ENCODE results near the gene TGFA.
"Not testable (repeated sequence)": the region's sequence is repeated elsewhere in the genome, so short reads cannot be mapped to it uniquely, and the experiment has no call there.

TGFA gene

DNA sequence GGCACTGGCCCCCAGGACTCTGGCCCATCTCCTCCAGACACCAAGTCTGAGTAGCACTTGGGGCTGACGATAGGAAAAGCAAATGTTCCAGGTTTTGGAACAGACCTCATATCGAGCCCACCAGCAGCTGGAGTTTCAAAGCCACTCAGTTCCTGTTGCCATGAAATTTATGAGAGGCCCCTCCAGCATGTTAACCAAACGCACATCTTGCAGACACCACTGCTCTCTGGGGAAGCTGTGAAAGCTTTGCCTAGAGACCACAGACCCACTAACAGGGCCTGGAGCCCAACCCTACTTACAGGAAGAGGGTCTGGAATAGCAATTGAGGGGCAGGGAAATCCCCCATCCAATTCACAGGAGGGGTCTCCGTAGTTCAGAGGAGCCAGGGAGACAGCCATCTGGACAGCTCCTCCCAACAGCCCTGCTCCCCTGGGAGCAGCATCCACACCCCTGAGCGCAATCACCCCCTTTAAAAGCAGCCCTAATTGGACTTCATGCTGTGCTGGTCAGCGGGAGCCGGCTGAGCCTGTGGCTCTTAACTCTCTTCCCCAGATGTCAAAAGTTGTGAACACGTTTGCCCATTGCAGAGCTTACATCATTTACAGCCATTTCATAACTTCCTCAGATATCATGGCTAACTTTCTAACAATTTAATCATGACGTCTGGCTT, 81.3 kb downstream of the TGFA start:
- no peak overlapping the region for H3K4me3 ChIP-seq (ENCODE audit: low read depth, low read length)
- TF ChIP-seq, protein P1, sequence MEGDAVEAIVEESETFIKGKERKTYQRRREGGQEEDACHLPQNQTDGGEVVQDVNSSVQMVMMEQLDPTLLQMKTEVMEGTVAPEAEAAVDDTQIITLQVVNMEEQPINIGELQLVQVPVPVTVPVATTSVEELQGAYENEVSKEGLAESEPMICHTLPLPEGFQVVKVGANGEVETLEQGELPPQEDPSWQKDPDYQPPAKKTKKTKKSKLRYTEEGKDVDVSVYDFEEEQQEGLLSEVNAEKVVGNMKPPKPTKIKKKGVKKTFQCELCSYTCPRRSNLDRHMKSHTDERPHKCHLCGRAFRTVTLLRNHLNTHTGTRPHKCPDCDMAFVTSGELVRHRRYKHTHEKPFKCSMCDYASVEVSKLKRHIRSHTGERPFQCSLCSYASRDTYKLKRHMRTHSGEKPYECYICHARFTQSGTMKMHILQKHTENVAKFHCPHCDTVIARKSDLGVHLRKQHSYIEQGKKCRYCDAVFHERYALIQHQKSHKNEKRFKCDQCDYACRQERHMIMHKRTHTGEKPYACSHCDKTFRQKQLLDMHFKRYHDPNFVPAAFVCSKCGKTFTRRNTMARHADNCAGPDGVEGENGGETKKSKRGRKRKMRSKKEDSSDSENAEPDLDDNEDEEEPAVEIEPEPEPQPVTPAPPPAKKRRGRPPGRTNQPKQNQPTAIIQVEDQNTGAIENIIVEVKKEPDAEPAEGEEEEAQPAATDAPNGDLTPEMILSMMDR (IDR thresholded peaks at IDR 0.05; ENCODE audit: low read depth, low read length): no peak

- TF ChIP-seq, protein P1 (IDR thresholded peaks at IDR 0.05; ENCODE audit: low read depth, low read length): no peak
- H3K4me3 ChIP-seq (ENCODE audit: low read depth, low read length): no peak overlapping the region
Measured at GRCh38 chr2:70471129-70471528, 82.5 kb downstream of the TGFA start.

GRCh38 chr2:70469961-70470360, 83.7 kb downstream of the TGFA start:
- H3K4me3 ChIP-seq (ENCODE audit: low read depth, low read length): no peak overlapping the region
- TF ChIP-seq, protein P1 (IDR thresholded peaks at IDR 0.05; ENCODE audit: low read depth, low read length): no peak

- H3K4me3 ChIP-seq (ENCODE audit: low read depth, low read length): no peak overlapping the region
- TF ChIP-seq, protein P1 (IDR thresholded peaks at IDR 0.05; ENCODE audit: low read depth, low read length): no peak
Measured at GRCh38 chr2:70469435-70469834, 84.2 kb downstream of the TGFA start.

DNA sequence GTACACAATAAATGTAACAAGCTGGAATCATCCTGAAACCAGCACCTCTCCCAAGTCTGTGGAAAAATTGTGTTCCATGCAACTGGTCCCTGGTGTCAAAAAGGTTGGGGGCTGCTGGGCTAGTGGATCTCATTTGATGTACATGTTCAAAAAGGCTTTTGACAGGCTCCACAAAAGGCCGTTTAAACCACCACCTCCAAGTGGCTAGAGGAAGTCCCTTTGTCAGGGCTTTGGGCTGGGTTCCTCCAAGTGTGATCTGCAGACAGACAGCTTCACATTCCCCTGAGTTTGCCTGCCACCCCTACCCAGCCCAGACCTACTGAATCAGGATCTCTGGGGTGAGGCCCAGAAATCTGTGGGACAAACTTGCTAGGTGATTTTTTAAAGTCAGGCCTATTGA, 84.7 kb downstream of the TGFA start:
- H3K4me3 ChIP-seq (ENCODE audit: low read depth, low read length): no peak overlapping the region
- TF ChIP-seq, protein P1 (IDR thresholded peaks at IDR 0.05; ENCODE audit: low read depth, low read length): no peak

DNA sequence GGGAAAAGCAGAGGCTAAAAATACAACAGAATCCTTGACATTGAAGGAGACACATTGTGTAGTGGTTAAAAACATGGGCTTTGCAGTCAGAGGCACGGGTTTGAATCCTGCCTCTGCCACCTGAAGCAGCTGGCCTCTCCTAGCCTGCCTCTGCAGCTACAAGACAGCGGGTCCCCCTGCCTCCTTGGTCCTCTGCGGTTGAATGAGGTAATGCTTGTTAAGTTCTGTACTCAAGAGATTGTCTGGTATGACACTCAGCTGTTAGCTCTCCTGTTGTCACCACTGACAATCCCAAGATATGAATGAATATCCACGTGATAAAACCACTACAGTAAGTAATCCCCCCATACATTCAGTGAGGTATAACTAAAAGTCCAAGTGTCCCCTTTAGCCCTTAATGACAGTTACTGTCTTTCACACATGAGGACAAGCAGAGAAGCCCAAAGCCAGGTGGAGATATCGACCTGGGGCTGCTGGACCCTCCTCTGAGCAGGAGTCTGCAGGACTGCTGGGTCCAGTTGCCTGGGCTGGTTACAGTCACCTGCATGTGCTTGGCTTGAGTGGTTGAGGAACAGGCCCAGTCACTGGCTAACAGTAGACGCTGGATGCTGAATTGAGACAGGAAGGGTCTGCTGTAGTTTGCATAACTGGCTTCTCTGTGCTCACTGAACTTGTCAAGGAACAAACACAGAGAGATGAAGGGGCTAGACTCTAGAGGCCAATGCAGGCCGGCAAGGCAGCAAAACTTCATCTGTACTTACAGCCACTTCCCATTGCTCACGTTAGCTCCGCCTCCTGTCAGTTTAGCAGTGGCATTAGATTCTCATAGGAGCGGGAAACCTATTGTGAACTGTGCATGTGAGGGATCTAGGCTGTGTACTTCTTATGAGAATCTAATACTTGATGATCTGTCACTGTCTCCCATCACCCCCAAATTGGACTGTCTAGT, 85.5 kb downstream of the TGFA start:
- TF ChIP-seq, protein P1 (IDR thresholded peaks at IDR 0.05; ENCODE audit: low read depth, low read length): no peak

GRCh38 chr2:70467237-70467636, 86.4 kb downstream of the TGFA start:
- no peak overlapping the region for H3K4me3 ChIP-seq (ENCODE audit: low read depth, low read length)
- TF ChIP-seq, protein P1 (IDR thresholded peaks at IDR 0.05; ENCODE audit: low read depth, low read length): no peak

More for the DNA sequence above, 85.5 kb downstream of the TGFA start:
- H3K4me3 ChIP-seq (ENCODE audit: low read depth, low read length): no peak overlapping the region

DNA sequence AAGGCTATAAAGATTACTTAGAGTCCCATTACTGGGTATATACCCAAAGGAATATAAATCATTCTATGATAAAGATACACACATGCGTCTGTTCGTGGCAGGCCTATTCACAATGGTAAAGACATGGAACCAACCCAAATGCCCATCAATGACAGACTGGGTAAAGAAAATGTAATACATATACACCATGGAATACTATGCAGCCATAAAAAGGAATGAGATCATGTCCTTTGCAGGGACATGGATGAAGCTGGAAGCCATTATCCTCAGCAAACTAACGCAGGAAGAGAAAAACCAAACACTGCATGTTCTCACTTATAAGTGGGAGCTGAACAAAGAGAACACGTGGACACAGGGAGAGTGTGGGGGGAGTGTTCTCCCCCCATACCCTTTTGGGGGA, 87.0 kb downstream of the TGFA start:
- H3K4me3 ChIP-seq (ENCODE audit: low read depth, low read length): not testable (repeated sequence)
